Breast epithelium (tissue), 3 donors: ENCODE data around the gene CCBE1.

Source experiments
- POLR2AphosphoS5 ChIP-seq, 3 donors: sonication (generic); formaldehyde crosslinking; IDR thresholded peaks; one replicate each; pipeline ENCODE4 v1.6.1; 2017; ENCODE audit warnings: antibody characterized with exemption in 3 of 3
- TF ChIP-seq, protein P1 (sequence below), 3 donors: fragments of 450-650 bp; IDR thresholded peaks; one replicate each; pipeline ENCODE4 v1.5.1; 2016 to 2017; ENCODE audit warnings: antibody characterized with exemption in 3 of 3, mild to moderate bottlenecking in 3 of 3, moderate library complexity in 3 of 3

GRCh38 chr18:59690186-59690982 lies 6.8 kb downstream of the CCBE1 start:
- TF ChIP-seq, protein P1, sequence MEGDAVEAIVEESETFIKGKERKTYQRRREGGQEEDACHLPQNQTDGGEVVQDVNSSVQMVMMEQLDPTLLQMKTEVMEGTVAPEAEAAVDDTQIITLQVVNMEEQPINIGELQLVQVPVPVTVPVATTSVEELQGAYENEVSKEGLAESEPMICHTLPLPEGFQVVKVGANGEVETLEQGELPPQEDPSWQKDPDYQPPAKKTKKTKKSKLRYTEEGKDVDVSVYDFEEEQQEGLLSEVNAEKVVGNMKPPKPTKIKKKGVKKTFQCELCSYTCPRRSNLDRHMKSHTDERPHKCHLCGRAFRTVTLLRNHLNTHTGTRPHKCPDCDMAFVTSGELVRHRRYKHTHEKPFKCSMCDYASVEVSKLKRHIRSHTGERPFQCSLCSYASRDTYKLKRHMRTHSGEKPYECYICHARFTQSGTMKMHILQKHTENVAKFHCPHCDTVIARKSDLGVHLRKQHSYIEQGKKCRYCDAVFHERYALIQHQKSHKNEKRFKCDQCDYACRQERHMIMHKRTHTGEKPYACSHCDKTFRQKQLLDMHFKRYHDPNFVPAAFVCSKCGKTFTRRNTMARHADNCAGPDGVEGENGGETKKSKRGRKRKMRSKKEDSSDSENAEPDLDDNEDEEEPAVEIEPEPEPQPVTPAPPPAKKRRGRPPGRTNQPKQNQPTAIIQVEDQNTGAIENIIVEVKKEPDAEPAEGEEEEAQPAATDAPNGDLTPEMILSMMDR (IDR thresholded peaks at IDR 0.05), result no peak
- no peak for TF ChIP-seq POLR2AphosphoS5 (IDR thresholded peaks at IDR 0.05)
